Left lobe of liver (tissue), 2 donors: Measurements from ENCODE around the gene PLA2G4C. TPM values are rescaled to one million over a fixed set of nuclear protein-coding genes. Genes with fewer than 3 reads are reported as not detected.

Experiments used
- ATAC-seq: fragments of 200-7000 bp; cut with Tn5 transposase; one replicate; pipeline ENCODE4 v1.9.1; 2020; ENCODE audit warnings: mild to moderate bottlenecking, moderate library complexity
- DNase-seq: peaks from one replicate; pipeline ENCODE4 v3.0.0-alpha.2; 2020; ENCODE audit warnings: low spot score
- total RNA-seq: library from RNA; stranded (reverse); gene quantifications from one replicate; pipeline ENCODE4 v1.2.1, GENCODE V29; 2021
- donor health status: DM: no; HTN: no; CAD: no; lungs with moderate emphysema.
- donor health status: DM: no; HTN: yes; CAD: no.

Gene PLA2G4C
- total RNA-seq, 1 donor from 2014 or later, result 4.5 TPM

- ATAC-seq (no peak), DNase-seq (no peak)
These were observed 48.9 kb downstream of the PLA2G4C start for GRCh38 chr19:48061401-48062344.

GRCh38 chr19:48060381-48060780 lies 50.2 kb downstream of the PLA2G4C start:
- DNase-seq (no peak), ATAC-seq (no peak)

DNA sequence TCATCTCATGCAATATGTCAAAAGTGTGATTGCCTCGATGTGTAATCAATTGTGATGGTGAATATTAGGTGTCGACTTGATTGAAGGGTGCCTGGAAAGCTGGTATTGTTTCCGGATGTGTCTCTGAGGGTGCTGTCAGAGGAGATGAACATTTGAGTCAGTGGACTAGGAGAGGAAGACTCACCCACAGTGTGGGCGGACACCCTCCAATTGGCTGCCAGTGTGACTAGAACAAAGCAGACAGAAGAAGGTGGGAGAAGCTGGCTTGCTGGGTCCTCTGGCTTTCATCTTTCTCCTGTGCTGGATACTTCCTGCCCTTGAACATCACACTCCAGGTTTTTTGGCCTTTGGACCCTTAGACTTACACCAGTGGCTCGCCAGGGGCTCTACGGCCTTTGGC lies 51.3 kb downstream of the PLA2G4C start:
- DNase-seq (no peak), ATAC-seq (no peak)

- ATAC-seq, result no peak
- no peak for DNase-seq
These were observed 56.8 kb downstream of the PLA2G4C start for GRCh38 chr19:48053856-48054255.

- no peak for ATAC-seq
- DNase-seq, result no peak
These were observed 57.5 kb downstream of the PLA2G4C start for GRCh38 chr19:48053076-48053475.

DNA sequence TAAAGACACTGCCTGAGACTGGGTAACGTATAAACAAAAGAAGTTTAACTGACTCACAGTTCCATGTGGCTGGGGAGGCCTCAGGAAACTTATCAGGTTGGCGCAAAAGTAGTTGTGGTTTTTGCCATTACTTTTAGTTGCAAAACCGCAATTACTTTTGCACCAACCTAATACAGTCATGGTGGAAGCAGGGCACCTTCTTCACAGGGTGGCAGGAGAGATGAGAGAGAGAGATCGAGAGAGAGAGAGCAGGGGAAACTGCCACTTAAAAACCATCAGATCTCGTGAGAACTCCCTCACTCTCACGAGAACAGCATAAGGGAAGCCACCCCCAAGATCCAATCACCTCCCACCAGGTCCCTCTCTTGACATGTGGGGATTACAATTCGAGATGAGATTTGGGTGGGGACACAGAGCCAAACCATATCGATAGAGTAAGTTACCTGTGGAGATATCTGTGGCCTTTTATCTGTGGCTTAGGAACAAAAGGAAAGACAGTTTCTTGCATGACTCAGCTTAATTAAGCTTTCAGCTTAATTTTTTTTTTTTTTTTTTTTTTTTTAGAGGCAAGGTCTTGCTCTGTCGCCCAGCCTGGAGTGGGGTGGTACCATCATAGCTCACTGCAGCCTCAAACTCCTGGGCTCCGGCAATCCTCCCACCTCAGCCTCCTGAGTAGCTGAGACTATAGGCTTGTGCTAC lies 59.1 kb downstream of the PLA2G4C start:
- no peak for ATAC-seq
- no peak for DNase-seq

DNA sequence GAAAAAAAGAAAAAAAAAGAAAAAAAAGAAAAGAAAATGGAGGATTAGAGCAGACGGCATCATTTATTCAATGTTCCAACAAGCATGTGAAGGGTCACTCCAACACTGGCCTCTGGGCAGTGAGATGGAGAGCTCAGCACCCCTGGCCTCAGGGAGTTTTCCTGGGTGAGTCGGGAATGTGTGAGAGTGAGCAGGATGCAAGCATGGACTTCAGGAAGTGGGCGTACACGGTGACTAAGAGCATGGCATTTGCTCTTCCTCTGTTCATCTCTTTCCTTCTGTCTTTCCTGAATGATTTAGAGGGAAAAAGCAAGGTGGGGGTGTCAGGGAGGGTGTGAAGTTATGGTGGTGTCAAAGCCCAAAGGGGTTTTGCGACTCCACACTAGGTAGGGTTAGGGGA lies 66.1 kb downstream of the PLA2G4C start:
- DNase-seq, result no peak
- no peak for ATAC-seq

- DNase-seq (no peak), ATAC-seq (no peak)
These were observed 66.8 kb downstream of the PLA2G4C start, which contains the start of gene CABP5 for GRCh38 chr19:48043675-48044258. TSS of gene CABP5 (minus strand) at chr19:48044079. CDS start at chr19:48043922, 157 bp downstream.

- ATAC-seq, result no peak
These were observed 68.6 kb downstream of the PLA2G4C start for GRCh38 chr19:48041877-48042580.

GRCh38 chr19:48036765-48037164 lies 73.9 kb downstream of the PLA2G4C start:
- ATAC-seq (no peak), DNase-seq (no peak)

More at GRCh38 chr19:48041877-48042580, 68.6 kb downstream of the PLA2G4C start:
- no peak for DNase-seq

- DNase-seq, result no peak
These were observed 77.0 kb downstream of the PLA2G4C start for GRCh38 chr19:48033604-48034003.

GRCh38 chr19:48030073-48030472 lies 80.5 kb downstream of the PLA2G4C start:
- DNase-seq (no peak), ATAC-seq (no peak)

More at GRCh38 chr19:48033604-48034003, 77.0 kb downstream of the PLA2G4C start:
- ATAC-seq, result no peak

- DNase-seq (no peak), ATAC-seq (no peak)
These were observed 81.2 kb downstream of the PLA2G4C start for GRCh38 chr19:48029431-48029830.

- ATAC-seq, result no peak
- no peak for DNase-seq
These were observed 85.1 kb downstream of the PLA2G4C start for GRCh38 chr19:48025480-48025879.

DNA sequence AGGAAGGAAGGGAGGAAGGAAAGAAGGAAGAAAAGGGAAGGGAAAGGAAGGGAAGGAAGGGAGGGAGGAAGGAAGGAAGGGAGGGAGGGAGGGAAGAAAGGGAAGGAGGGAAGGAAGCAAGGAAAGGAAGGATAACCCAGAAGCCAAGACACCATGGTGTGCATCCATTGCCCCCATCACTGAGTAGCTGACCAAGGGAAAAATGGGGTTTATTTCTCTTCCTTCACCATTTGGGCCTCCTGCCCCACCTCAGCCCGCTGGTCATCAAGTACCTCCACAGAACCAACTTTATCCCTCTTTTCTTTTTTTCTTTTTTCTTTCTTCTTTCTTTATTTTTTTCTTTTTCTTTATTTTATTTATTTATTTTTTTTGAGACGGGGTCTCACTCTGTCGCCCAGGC lies 87.1 kb downstream of the PLA2G4C start:
- no peak for ATAC-seq
- no peak for DNase-seq

GRCh38 chr19:48023011-48023410 lies 87.6 kb downstream of the PLA2G4C start:
- DNase-seq (no peak), ATAC-seq (no peak)

- DNase-seq (no peak), ATAC-seq (no peak)
These were observed 89.9 kb downstream of the PLA2G4C start for GRCh38 chr19:48020686-48021085.

GRCh38 chr19:48010932-48011758 lies 99.5 kb downstream of the PLA2G4C start:
- ATAC-seq (no peak), DNase-seq (no peak)

- no peak for DNase-seq
- no peak for ATAC-seq
These were observed 103.9 kb downstream of the PLA2G4C start for GRCh38 chr19:48006762-48007161.

- no peak for DNase-seq
- no peak for ATAC-seq
These were observed 106.4 kb downstream of the PLA2G4C start for GRCh38 chr19:48004236-48004635.
